Activated CD4-positive, alpha-beta memory T cell treated with anti-CD3 and anti-CD28 coated beads, Interleukin-2, amount 10 ng/mL, durations not matched to agents 7 days and 5 days (primary cell): ENCODE data around the gene NPY4R2. TPM values are rescaled to one million over a fixed set of nuclear protein-coding genes. Genes with fewer than 3 reads are reported as not detected.
"Not testable (repeated sequence)": the region's sequence is repeated elsewhere in the genome, so short reads cannot be mapped to it uniquely, and the experiment has no call there.

ENCODE experiments used
- CTCF ChIA-PET: fragments of 350-600 bp; sonication (Branson Sonifier 250); formaldehyde crosslinking; loops from one replicate; lab custom pipeline; 2021; ENCODE audit warnings: antibody characterized with exemption, inconsistent platforms; lab: Charles Lee
- POLR2A ChIA-PET: fragments of 350-600 bp; sonication (Branson Sonifier 250); formaldehyde crosslinking; loops from one replicate; lab custom pipeline; 2021; ENCODE audit warnings: antibody characterized with exemption; lab: Charles Lee
- DNase-seq: peaks from one replicate; pipeline ENCODE4 v3.0.0-alpha.2; 2020
- H3K27ac Mint-ChIP-seq: one replicate; pipeline ENCODE4 v1.8.0; 2021; ENCODE audit warnings: mild to moderate bottlenecking, mixed read lengths
- H3K27me3 Mint-ChIP-seq: one replicate; pipeline ENCODE4 v1.8.0; 2021; ENCODE audit warnings: mixed read lengths
- H3K36me3 Mint-ChIP-seq: one replicate; pipeline ENCODE4 v1.8.0; 2021; ENCODE audit warnings: low read depth, mixed read lengths
- H3K4me1 Mint-ChIP-seq: one replicate; pipeline ENCODE4 v1.8.0; 2021; ENCODE audit warnings: mixed read lengths
- H3K4me3 Mint-ChIP-seq: one replicate; pipeline ENCODE4 v1.8.0; 2021; ENCODE audit warnings: mild to moderate bottlenecking, mixed read lengths
- H3K9me3 Mint-ChIP-seq: one replicate; pipeline ENCODE4 v1.8.0; 2021; ENCODE audit warnings: mixed read lengths
- total RNA-seq, 2 experiments: library from RNA; stranded (reverse); gene quantifications; one replicate each; pipeline ENCODE4 v1.2.3, GENCODE V29; 2021

Gene NPY4R2
- total RNA-seq, 2 experiments from 2014 or later: not detected

DNA sequence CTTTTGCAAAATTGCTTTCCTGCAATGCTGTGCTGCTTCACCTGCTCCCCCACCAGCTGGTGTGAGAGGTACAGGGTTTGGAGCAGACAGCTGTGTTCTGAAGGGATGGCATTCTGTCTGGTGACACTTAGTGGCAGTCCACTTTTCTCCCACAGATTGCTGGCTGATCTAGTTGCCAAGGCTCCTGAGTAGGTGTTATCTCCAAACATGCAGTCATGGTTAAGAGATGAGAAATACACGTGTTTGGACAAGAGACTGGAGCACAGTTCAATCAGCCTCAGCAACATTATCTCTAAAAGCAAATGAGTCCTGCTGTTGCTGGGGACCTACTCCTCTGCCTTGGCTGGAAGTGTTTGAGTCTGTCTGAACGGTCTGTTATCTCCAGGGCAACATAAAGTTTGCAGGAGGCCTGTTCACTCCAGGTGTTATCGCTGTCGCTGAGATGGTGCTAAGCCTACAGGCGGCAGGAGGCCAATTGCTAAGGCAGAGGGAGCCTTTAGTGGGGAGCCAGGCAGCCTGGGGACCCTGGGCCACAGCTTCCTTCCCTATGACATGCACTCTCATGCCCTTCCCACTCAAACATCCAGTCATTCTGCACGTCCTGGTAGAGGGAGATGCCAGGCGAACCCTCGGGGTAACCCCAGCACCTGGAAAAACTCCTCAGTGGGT lies 24.0 kb downstream of the NPY4R2 start:
- H3K27ac Mint-ChIP-seq, H3K27me3 Mint-ChIP-seq, CTCF ChIA-PET, H3K4me1 Mint-ChIP-seq, H3K4me3 Mint-ChIP-seq, H3K9me3 Mint-ChIP-seq, POLR2A ChIA-PET, DNase-seq, H3K36me3 Mint-ChIP-seq: not testable (repeated sequence)

DNA sequence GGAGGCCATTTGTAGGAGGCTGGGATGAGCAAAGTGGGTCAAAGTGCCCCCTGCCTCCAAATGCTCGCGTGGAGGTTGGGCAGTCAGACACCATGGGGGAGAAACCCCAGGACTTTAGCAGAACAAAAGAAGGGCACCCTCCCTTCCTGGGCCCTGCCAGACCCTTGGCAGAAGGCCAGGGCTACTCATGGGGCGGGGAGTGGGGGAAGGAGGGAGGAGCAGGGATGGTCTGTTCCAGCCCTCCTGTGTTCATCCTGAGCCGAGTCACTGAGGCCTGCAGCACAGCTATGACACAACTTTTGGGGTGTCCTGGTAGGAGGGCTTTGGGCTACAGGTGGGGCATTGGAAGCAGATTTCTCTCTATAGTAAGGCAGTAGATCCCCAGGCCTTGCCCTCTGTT lies 24.9 kb downstream of the NPY4R2 start:
- DNase-seq, POLR2A ChIA-PET, H3K27ac Mint-ChIP-seq, H3K4me3 Mint-ChIP-seq, H3K27me3 Mint-ChIP-seq, H3K9me3 Mint-ChIP-seq, H3K4me1 Mint-ChIP-seq, CTCF ChIA-PET, H3K36me3 Mint-ChIP-seq: not testable (repeated sequence)

DNA sequence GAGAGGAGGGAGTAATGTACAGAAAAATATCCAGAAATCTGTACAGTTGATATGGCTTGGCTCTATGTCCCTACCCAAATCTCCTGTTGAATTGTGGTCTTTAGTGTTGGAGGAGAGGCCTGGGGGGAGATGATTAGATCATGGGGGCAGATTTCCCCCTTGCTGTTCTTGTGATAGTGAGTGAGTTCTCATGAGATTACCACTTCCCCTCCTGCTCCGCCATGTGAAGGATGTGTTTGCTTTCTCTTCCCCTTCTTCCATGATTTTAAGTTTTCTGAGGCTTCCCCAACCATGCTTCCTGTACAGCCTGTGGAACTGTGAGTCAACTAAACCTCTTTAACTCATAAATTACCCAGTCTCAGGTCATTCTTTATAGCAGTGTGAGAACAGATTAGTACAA lies 29.0 kb downstream of the NPY4R2 start:
- CTCF ChIA-PET, H3K27ac Mint-ChIP-seq, POLR2A ChIA-PET, DNase-seq, H3K36me3 Mint-ChIP-seq, H3K9me3 Mint-ChIP-seq, H3K4me1 Mint-ChIP-seq, H3K27me3 Mint-ChIP-seq, H3K4me3 Mint-ChIP-seq: not testable (repeated sequence)

DNA sequence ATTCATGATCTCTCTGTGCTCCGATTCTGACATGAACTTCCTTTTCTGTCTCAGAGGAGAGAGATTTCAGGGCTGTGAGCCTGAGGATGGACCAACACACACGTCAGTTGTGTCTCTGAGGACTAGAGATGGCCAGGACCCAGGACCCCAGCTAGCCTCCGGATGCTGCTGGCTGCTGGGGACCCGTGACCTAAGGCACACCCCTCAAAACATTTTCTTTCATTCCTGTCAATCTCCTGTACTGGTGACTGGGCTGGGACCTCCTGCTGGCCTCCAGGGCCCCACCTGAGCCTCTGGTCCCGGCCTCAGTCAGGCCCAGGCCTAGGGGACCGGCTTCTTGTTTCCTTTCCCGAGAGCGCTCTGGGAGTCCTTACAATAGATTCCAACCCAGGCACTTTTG lies 38.7 kb downstream of the NPY4R2 start:
- H3K27ac Mint-ChIP-seq, H3K9me3 Mint-ChIP-seq, POLR2A ChIA-PET, CTCF ChIA-PET, H3K36me3 Mint-ChIP-seq, H3K4me3 Mint-ChIP-seq, H3K27me3 Mint-ChIP-seq, DNase-seq, H3K4me1 Mint-ChIP-seq: not testable (repeated sequence)

DNA sequence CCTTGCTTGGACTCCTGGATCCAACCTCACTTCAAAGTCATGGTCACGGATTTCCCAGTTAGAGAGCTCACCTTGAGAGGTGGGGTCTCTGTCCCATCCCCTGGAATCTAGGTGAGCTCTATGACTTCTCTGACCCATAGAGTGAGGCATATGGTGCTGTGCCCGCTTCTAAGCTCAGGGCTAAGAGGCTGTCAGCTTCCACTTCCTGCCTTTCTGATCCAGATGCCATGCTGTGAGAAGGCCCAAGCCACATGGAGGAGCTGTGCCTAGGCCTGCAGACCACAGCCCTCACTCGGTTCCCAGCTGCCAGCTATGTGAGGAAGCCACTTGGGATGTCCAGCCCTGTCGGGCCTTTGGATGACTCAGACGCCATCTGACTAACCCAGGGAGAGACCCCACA lies 41.2 kb downstream of the NPY4R2 start:
- DNase-seq, CTCF ChIA-PET, POLR2A ChIA-PET, H3K4me3 Mint-ChIP-seq, H3K4me1 Mint-ChIP-seq, H3K27ac Mint-ChIP-seq, H3K36me3 Mint-ChIP-seq, H3K9me3 Mint-ChIP-seq, H3K27me3 Mint-ChIP-seq: not testable (repeated sequence)

DNA sequence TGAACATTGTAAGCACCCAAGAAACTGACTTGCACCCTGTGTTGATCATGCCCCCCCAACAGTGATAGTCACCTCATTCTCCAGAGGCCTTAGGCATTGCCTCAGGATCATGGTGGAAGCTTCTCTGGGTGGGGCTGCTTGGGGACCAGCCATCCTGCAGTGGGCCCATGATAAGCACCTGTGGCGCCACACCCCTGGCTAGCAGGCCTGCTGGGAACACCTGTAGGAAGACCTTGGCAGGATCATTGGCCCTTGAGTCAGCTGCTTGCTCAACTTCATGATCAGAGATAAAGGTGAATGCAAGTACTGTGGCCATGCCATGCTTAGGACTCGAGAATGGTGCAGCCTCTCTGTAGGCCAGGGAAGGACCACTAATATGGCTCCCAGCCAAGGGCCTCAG lies 42.2 kb downstream of the NPY4R2 start:
- H3K9me3 Mint-ChIP-seq, POLR2A ChIA-PET, H3K27me3 Mint-ChIP-seq, H3K4me1 Mint-ChIP-seq, H3K4me3 Mint-ChIP-seq, H3K27ac Mint-ChIP-seq, CTCF ChIA-PET, H3K36me3 Mint-ChIP-seq, DNase-seq: not testable (repeated sequence)

DNA sequence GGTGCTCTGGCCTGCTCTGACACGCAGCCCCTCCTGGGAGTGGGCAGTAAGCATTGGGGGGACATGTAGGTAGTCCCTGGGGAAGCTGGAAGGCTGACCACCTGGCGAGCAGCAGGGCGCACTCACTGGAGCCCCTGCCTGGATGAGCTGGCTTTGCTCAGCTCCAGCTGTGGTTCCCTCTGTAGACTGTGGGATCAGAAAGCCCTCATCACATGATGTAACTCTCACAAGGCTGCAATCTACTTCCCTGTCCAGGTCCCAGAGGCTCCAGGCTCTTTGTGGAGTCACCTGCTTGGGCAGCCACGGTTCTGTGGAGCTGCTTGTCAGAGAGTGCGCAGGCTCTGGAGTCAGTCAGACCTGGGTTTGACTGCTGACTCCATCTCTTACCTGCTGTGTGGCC lies 44.3 kb downstream of the NPY4R2 start:
- H3K36me3 Mint-ChIP-seq, CTCF ChIA-PET, POLR2A ChIA-PET, H3K4me3 Mint-ChIP-seq, H3K27me3 Mint-ChIP-seq, H3K9me3 Mint-ChIP-seq, DNase-seq, H3K27ac Mint-ChIP-seq, H3K4me1 Mint-ChIP-seq: not testable (repeated sequence)

DNA sequence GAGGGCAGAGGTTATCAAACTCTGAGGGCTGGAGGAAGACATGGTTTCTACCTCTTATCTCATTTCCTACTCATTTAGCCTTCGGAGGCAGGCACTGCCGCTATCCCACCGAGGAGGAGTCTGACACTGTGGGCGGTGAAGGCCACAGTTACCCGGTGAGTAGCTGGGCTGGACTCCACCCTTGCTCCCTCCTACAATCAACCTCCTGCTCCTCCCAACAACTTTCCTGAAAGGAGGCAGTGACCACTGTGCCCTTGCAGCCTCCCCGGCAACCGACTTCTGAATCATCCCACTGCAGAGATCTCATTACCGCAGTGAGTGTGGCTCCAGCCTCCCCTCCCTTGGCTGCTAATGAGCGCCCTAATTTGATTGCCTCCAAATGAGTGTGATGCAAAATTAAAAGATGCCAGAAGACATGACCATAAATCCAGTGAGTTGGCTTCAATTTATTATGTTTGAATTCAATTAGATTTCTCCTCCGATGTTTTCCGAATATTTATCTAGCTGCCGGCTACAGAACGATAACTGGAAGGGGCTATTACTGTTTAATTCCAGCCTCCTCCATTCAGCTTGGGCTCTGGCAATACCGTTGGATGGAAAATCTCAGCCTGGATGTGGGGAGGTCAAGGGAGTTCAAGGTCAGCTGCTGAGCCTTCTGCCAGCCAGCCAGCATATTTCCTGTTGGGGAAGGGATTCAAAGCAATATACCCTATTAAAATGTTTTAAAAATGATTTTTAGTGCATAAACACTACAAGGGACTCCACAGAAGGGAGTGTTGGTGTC lies 46.0 kb downstream of the NPY4R2 start:
- POLR2A ChIA-PET, H3K4me3 Mint-ChIP-seq, CTCF ChIA-PET, DNase-seq, H3K36me3 Mint-ChIP-seq, H3K4me1 Mint-ChIP-seq, H3K27me3 Mint-ChIP-seq, H3K27ac Mint-ChIP-seq, H3K9me3 Mint-ChIP-seq: not testable (repeated sequence)

DNA sequence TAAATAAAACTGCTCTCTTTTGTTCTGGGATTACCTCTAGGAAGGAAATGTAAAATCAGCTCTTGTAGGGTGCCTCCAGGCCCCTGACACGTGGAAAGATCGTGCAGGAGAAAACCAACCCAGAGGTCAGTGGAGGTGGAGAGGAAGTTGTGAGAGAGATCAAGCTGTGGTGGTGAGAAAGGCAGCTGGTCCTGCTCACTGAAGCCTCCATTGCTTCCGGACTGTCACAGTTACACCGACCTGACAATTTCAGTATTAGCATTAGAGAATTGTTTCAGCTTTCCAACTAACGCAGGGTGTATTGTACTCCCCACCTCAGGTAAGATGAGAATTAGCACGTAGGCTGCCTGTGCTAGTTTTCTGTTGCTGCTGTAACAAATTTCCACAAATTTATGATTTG lies 50.5 kb downstream of the NPY4R2 start:
- H3K27me3 Mint-ChIP-seq, POLR2A ChIA-PET, CTCF ChIA-PET, H3K36me3 Mint-ChIP-seq, H3K27ac Mint-ChIP-seq, H3K4me1 Mint-ChIP-seq, H3K9me3 Mint-ChIP-seq, DNase-seq, H3K4me3 Mint-ChIP-seq: not testable (repeated sequence)

DNA sequence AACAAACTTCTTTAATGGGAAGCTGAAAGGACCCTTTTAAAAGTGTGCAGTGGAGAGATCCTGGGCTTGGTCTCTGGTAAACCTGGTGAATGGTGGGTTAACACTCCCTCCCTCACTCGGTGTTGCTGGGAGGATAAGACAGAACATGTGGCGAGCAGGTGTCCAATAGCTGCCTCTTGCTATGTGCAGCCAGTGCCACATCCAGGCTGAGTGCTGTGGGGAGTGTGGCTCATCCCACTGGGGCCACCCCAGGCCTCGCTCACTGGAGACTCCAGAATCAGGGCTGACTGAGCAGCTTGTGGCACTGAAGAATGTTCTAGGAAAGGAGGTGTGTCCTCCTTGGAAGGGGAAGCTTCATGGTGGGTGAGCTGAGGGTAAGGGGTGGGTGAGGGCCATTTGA lies 51.6 kb downstream of the NPY4R2 start:
- DNase-seq, H3K27me3 Mint-ChIP-seq, H3K36me3 Mint-ChIP-seq, H3K9me3 Mint-ChIP-seq, H3K27ac Mint-ChIP-seq, H3K4me3 Mint-ChIP-seq, H3K4me1 Mint-ChIP-seq, POLR2A ChIA-PET, CTCF ChIA-PET: not testable (repeated sequence)

DNA sequence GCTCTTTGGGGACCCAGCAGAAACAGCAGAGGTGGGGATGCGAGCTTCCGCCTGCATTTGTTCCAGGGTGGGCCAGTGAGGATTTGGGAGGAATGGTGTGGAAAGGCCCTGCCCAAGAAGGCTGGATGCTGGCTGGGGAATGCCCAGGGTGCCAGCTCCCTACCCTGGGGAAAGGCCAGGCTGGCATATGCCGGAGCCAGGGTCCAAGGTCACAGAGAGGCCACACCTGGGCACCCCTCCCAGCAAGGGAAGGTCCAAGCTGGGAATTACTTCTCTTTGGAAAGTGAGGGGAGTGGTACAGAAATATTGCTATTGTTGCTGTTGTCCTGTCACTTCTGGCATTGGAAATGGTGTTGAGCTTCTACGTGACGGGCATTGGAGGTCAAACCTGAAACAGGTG lies 53.1 kb downstream of the NPY4R2 start:
- H3K4me3 Mint-ChIP-seq, H3K4me1 Mint-ChIP-seq, POLR2A ChIA-PET, H3K9me3 Mint-ChIP-seq, DNase-seq, H3K36me3 Mint-ChIP-seq, H3K27ac Mint-ChIP-seq, H3K27me3 Mint-ChIP-seq, CTCF ChIA-PET: not testable (repeated sequence)

DNA sequence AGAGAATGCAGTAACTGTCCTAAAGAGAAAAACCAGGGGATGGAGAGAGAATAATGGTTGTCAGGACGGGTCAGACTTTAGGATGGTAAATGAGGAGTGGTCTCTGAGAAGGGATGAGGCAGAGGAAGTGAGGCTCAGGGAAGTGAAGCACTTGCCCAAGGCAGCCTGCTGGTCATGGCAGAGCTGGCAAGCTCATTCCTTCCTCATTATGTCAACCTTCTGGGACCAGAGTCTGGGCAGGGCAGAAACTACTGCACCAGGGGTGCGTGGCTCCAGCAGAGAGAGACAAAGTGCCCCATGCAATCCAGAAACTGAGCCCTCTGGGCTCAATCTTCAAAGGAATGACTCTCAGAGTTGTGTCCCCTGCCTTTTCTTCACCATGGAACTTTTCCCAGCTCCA lies 53.6 kb downstream of the NPY4R2 start:
- CTCF ChIA-PET, H3K4me3 Mint-ChIP-seq, H3K36me3 Mint-ChIP-seq, POLR2A ChIA-PET, H3K27me3 Mint-ChIP-seq, H3K4me1 Mint-ChIP-seq, DNase-seq, H3K9me3 Mint-ChIP-seq, H3K27ac Mint-ChIP-seq: not testable (repeated sequence)
